Activated CD8-positive, alpha-beta memory T cell treated with anti-CD3 and anti-CD28 coated beads, Interleukin-2, amount 50 U/mL, for 48 hours (primary cell): Measurements from ENCODE around the gene ROBO1.

Source experiments
- DNase-seq: peaks from one replicate; pipeline ENCODE4 v3.0.0-alpha.2; 2020

ROBO1 gene

DNA sequence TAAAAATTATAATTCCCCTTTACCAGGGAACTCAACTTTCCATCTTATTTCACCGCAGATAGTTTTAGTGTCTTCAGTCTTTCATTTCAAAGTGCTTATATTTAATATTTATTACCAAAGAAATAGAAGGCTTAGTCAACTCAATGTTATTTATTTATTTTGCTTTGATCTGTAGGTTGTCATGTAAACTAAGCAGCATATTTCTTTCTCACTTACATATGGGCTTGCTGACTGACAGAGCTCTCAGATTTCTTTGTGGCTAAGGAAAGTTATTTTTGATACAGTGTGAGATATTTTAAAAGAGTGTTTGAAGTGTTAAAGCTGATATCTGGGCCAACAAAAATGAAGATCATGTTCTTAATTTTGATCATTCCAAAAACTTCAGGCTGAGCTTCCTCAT, 331.4 kb downstream of the ROBO1 start:
- no peak for DNase-seq

DNA sequence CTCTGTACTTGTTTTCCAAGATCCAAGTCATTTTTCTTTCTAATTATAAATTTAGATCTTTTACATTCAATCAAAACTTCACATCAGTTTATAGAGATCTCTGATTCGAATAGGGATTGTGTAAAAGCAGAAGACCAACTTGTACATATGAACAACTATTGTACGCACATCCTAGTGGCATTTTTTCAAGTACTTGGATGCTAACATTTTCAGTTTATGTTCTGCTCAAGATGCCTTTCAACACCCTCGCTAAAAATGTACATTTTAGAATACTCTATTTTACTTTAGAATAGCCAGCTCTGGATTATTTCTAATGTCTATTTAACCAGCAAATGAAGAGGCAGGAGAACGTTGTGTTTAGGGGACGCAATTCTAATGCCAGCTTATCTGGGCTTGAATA, 340.7 kb downstream of the ROBO1 start:
- no peak for DNase-seq

DNA sequence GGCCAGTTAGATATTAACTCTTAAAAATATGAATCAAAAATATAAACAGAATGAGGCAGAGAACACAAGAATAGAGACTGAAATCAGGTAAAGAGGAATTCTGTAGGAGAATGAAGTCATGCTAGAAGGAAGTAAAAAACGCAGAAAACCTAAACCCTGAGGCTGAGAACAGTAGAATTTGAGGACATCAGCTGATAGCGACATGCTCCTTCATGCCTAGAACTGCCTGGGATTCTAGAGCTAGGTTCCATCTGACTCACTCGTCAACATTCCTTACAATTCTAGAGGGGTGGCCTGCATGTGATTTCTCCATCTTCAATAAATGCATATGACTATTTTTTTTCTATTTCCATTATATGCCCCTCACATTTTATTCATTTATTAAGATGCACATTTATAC, 343.0 kb downstream of the ROBO1 start:
- no peak for DNase-seq

DNA sequence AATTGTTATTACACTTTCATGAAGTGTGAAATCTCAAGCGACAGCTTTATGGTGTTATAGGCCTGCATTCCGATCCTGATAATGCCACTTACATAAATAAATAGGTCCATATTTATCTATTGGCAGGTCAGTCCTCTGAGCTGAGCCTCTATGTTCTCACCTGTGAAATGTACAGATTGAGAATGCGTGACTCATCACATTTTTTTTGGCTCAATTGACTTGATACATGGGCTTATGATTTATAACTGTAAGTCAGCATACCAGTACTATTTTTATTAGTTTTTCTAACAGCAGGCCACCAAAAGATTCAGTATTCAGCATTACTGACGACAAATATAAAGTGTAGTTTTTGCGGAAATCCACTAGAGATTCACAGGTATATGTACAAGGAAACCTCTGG, 344.4 kb downstream of the ROBO1 start:
- DNase-seq: no peak

DNA sequence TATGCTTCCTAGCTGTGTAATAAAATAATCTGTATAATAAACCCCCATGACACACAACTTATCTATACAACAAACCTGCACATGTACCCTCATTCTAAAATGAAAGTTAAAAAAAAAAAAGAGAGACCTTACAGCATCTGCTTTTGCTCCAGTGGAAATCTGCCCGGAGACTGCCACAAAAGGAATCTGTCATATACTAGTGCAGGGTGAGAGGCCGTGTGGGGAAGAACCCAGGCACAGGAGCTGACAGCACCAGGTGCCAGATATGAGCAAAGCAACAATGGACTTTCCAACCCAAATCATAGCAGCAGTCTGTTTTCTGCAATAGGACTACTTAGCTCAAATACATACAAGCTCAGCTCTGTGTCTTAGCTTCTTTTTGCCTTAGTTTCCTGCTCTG, 346.5 kb downstream of the ROBO1 start:
- DNase-seq: no peak

DNA sequence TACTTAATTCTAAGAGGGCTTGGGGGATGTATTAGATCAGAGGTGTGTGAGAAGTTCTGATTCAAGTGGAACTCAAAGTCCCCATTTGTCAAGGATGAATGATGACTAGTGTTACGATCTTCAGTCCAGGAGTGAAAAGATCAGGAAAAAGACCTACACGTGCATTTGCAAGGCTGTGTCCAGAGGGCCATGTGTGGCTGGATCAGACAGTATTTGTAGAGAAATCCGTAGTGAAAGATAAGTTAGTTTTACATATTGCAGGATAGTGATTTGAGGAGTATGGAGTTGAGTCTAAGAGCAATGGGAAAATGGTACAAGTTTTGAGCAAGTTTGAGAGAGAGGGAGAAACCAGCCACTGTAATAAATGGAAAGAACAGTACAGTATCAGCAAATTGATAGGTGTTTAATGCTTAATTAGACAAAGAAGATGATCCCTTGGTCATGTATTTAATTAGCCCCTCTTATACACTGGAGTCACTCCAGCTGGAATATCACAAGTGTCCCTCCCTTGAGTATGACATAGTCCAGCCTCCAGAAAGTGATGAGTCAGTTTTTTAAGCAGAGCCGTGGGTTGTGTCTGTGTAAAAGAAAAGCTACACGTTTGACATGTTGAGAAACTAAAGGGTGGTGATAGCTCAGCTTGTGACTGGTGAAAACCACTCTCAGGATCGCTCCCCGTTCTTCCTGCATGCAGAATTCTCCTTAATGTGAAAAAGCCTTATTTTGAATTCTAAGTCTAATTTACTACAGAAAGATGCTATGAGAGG, 348.8 kb downstream of the ROBO1 start:
- no peak for DNase-seq

DNA sequence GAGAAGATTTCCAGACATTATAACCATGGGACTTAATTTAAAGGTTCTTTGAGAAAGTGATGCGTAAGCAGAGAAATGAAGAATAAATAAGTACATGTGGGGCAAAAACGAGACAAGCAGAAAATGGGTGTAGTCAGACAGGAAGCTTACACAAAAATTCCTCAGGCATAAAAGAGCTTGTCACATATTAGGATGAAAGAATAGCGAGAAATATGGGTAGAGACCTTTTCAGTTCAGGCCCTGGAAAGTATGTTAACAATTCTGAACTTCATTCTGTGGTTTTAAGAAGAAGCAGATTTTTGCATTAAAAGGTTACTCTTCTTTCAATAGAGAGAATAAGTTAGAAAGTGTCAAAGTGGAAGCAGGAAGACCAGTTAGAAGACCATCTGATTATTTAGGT, 352.4 kb downstream of the ROBO1 start:
- DNase-seq: no peak

DNA sequence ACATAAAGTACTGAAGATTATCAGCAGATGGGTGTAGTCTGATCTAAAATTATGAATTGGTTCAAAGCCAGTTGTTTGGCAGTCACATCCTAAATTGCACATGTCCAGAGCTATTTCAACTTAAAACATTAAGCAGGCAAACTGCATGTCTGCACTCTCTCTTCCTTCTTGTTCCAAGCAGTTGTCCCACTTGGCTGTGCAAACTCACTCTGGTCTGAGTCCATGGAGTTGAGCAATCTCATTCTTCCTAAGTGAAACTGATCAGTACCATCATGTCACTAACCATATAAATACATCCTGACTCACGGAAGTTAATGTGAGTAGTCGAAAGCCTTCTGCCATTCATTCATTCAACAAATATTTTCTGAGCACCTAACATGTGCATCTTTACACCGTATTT, 353.0 kb downstream of the ROBO1 start:
- DNase-seq: no peak

DNA sequence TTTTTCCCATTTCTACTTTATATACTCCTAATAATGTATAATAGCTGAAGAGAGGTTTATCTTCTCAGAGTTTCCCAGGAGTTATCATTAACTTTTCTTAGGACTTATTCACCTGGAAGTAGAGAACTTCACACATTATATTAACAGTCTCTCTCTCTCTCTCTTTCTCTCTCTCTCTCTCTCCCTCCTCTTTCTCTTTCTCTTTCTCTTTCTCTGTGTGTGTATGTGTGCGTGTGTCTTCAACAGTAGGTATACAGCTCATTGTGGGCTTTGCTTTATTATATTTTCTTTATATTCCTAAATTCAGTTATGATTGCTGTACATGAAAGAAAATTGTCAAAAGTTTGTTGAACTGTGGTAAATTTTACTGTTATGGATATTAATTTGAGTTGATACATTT, 353.8 kb downstream of the ROBO1 start:
- no peak for DNase-seq

DNA sequence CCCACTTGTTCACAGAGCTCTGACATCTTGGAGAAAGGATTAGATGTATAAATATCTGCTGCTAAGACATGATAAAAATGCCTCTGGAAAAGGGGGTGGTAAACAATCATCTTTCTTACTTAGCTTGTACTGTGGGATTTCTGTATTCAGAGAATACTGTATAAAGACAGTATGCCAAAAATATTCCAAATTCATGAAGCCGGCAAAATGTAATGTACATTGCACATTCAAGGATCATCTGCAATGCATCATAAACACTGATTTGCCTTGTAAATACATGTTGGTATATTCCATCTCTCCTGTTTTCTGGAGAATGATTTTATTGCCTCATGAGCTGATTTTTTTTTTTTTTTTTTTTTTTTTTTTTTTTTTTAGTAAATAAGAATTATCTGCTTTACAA, 355.3 kb downstream of the ROBO1 start:
- DNase-seq: no peak

DNA sequence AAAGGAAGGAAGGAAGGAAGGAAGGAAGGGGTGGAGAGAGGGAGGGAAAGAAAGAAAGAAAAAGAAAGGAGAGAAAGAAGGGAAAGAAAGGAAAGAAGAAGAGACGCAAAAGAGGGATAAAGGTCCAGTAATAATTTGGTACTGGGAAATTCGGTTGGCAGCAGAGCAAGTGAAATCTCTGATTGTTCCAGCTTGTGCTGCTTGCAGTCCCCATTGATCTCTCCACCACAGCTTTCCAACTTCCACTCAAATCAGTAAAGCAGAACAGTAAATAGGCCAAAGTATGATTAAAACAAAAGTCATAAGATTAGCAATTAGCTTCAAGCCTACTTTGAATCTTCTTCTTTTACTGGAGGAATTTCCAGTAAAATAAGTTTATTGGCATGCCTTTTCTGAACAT, 357.2 kb downstream of the ROBO1 start:
- no peak for DNase-seq

DNA sequence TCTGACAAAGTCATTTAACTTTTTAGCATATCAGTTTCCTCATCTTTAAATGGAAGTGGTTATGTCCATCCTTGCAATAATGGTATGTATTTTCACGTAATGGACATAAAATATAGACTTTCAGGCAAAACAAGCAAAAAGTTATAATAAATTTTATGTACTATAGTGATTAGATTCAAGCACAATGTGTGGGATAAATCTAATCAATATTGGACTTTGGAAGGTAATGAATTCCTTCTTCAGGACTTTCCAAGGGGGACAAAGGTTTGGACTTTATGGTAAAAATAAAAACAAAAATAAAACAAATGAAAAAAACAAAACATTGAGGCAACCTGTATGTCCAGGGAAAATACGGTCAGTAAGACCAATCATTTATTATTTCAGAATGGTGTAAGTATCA, 357.7 kb downstream of the ROBO1 start:
- DNase-seq: no peak

DNA sequence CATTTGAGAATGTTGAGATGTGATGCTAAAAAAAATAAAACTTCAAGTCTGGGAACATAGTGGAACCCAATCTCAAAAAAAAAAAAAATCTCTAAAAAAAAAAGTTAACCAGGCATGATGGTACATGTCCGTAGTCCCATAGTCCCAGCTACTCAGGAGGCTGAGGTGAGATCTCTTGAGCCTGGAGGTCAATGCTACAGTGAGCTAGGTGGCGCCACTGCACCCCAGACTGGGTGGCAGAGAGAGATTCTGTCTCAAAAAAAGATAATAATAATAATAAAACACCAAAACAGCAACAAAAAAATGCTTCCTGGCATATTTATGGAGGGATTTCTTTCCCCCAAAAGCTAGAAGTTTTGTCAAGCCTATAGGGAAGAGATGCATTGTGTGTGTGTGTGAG, 361.6 kb downstream of the ROBO1 start:
- no peak for DNase-seq

DNA sequence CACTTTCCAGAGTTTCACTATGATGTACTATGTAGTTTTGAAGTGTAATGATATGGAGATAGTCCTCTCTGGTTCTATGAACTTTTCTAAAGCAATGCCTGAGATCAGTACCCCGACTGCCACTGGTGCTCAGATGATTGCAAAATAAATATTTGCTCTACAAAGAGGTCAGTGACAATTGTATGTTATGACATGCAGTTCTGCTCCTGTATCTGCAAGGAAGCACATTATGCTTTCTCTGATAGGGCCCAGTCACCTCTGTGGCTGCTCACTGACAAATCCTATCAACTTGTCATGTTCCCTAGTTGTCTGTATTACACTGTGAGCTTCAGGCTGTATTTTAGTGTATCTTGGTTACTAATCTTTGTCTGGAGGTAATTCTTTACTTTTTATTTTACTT, 362.6 kb downstream of the ROBO1 start:
- DNase-seq: no peak

DNA sequence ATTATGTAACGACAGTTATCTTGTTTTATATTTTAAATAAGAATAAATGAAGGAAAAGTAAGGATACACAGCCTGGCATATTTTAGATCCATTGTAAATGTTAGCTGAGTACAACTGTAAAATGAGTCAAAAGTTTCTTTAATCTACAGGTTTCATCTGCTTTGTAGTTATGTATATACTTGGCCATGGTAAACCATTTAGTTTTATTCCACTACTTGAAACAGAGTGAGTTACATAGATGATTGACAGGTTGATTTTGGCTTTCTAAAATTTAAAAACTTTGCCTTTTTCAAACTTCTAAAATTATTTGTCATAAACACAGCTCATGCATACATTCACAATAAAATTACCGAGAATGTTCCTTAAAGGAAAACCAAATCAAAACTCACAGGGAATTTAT, 371.2 kb downstream of the ROBO1 start:
- DNase-seq: no peak

DNA sequence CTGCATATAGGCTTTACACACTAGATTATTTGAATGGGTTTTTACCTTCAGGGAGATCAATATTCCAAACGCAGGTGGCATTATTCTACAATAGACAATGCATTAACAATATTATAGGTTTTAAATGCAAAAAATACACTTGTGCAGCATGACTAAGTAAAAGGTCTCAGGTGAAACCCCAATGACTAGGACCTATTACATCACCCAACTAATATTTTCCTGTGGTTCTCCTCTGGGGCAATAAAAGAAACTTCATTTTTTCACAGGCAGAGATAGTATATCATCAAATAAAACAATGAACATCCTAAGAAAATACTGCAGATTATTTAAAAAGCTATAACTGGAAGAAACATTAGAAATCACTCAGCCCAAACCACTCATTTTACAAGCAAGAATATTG, 375.3 kb downstream of the ROBO1 start:
- DNase-seq: no peak

DNA sequence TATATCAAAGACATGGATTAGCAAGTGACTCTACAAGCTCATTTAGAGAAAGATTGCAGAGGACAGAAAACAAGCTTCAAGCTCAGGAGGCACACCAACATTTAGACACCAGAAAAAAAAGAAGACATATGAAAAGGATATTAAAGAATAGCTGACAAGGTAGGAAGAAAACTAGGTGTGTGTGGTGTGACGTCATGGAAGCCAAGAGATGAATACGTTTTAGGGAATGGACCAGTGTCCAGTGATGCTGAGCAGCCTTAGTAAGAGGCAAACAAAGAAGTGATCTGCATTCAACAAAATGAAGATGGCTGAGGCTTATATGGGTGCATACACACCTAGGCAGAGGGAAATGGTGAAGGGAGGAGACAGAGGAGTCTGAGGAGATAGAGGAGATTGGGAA, 377.4 kb downstream of the ROBO1 start:
- DNase-seq: no peak

DNA sequence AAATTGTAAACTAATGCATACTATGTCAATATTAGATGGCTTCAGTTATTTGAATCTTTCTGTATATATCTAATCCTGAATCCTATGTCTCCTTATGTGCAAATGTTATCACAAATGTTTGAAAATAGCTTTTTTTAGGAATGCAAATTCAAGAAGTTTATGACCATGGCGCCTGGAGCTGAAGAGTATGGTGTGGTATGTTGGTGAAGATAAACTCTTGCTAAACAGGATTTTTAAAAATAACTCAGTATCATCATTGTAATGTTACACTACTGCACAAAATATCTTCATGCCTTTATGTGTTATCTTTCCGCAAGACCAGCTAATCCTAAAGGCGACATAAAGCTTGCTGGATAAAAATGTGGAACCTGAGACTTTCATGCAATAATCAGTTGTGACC, 382.6 kb downstream of the ROBO1 start:
- no peak for DNase-seq

DNA sequence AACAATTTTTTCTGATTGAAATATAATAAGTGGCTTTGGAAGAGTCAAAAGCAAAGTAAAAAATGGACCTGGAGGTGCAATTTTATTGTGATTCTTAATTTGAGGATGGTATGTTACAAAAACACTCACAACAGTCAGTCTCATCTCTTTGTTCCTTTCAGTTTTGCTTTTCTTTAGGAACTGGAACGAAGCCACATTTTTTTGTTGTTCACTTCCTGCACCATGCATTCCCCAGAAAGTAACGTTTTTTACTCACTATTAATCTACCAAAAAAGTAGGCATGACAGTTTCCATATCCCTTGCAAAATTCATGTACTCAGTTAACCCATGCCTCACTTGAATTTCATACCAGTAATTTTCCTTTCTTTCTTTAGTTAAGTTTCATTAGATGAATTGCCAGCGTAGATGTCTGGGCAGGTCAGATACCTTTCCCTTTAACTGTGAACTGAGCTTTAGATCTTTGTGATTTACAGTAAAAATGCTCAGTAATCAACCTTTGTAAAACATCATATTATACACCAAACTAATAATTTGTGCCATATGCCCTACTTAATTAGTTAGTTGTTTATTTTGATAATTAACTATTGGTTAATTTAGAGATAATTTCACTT, 384.3 kb downstream of the ROBO1 start:
- DNase-seq: no peak

DNA sequence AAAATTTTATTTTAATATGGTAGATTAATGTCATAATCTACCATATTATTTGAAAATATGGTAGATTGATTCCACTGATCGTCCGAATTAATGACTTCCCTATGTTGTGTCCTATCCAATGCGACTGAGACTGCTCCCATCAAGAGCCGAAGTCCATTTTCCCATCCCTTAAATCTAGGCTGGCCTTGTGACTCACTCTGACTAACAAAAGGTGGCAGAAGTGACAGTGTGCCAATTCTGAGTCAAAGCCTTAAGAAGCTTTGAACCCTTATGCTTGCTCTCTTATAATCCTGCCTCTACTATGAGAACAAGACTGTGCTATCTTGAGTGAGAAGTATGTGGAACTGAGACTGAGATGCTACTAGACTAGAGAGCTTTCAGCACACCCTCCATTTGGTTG, 387.2 kb downstream of the ROBO1 start:
- DNase-seq: no peak

DNA sequence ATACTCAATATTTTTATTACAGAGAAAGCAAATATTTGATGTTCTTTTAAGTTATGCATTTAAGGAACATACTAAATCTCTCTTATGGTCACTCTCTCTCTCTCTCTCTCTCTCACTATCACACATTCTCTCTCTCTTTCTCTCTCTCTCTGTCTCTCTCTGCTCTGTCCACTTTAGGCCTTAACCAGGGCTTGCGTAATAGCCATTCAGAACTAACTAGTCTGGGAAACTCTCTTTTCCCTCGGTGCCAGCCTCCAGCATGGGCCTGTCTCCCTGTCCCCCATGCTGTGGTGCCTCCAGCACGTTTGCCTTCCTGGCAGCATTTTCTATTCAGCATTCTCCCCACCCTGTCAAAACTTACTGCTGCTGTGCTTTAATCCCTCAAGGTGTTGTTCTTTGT, 389.7 kb downstream of the ROBO1 start:
- DNase-seq: no peak

DNA sequence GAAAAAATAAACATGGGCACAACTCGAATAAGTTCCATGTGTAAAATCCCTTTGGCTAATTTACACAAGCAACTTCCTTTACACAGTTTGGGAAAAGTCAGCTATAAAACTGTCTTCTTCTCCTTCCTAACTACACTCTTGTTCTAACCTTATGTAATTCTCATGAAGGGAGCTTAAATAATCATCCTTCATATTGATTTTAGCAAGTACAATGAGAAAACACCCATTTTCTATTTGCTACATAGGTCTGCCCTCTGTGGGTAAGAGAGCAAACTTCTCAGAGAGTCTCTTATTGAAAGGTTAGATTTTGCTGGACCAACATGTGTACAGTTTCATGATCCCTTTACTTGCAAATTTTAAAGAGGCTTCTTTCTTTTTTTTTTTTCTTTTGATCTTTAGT, 398.5 kb downstream of the ROBO1 start:
- DNase-seq: no peak

DNA sequence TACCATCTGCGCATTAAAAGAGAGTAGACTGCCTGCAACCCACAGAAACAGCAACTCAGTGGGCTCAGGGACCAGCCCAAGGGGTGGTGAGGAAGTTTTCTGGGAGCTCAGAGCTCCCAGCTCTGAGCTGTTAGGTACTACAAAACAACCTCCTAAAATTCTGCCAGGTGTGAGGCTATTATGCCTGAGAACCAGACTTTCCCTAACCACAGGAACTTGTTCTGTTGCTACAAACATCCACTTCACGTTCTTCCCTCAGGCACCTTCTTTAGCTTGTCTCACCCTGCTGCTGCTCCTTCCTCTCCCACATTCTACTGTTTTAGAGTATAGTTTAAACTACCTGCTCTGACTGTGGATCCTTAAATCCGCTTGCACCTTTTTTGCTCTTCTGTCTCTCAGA, 399.4 kb downstream of the ROBO1 start:
- DNase-seq: no peak

DNA sequence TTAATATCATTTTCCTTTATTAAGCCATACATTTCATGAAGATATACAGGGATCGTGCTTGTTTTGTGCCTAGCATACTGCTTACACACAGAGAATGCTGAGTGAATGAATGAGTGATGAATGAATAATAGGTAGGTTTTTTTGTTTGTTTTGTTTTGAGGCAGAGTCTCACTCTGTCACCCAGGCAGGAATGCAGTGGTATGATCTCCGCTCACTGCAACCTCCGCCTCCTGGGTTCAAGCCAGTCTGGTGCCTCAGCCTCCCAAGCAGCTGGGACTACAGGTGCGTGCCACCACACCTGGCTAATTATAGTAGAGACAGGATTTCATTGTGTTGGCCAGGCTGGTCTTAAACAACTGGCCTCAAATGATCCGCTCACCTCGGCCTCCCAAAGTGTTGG, 400.0 kb downstream of the ROBO1 start:
- DNase-seq: no peak

DNA sequence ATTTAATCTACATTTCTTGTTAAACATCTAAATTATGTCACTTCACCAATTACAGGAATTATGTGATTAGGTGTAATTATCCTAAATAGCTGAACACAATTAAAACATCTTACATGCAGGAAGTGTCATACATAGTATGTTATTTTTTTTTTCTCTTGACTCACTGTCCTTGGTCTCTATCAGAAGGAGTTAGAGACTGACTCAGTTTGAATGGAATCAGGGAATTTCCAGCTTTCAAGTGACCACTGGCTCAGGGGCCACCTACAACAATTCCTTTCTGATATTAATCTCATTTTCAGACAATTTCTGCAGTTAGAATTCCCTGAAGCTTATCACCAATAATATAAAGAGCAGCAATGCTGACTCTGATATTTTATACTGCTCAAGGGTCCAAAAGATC, 400.7 kb downstream of the ROBO1 start:
- no peak for DNase-seq
